Gastroesophageal sphincter (tissue), 3 donors: ENCODE results near the gene IDUA.
"Not testable (repeated sequence)": the region's sequence is repeated elsewhere in the genome, so short reads cannot be mapped to it uniquely, and the experiment has no call there.

ENCODE experiments used
- CTCF ChIP-seq, 4 experiments: fragments of 200-600 bp in 2 of 4; fragments of 450-650 bp in 2 of 4; sonication (generic) in 1 of 4; IDR thresholded peaks; one replicate each; pipeline ENCODE4 v1.5.1; 2017 to 2019; ENCODE audit warnings: antibody characterized with exemption in 4 of 4, mild to moderate bottlenecking in 2 of 4, moderate library complexity in 2 of 4
- POLR2A ChIP-seq, 2 donors: fragments of 450-650 bp; IDR thresholded peaks; one replicate each; pipeline ENCODE4 v1.6.1; 2017; ENCODE audit warnings: antibody characterized with exemption in 2 of 2, mild to moderate bottlenecking in 2 of 2, moderate library complexity in 1 of 2
- POLR2AphosphoS5 ChIP-seq: sonication (generic); formaldehyde crosslinking; IDR thresholded peaks from one replicate; pipeline ENCODE4 v1.6.1; 2017; ENCODE audit warnings: antibody characterized with exemption

- TF ChIP-seq POLR2AphosphoS5; CTCF (IDR thresholded peaks at IDR 0.05); POLR2A (IDR thresholded peaks at IDR 0.05): not testable (repeated sequence)
Measured at GRCh38 chr4:1046581-1047011, 59.8 kb downstream of the IDUA start.
